Umbilical cord (tissue), 2 donors: Measurements from ENCODE around the gene KCNJ13. TPM values are rescaled to one million over a fixed set of nuclear protein-coding genes. Genes with fewer than 3 reads are reported as not detected.
"Not testable (repeated sequence)": the region's sequence is repeated elsewhere in the genome, so short reads cannot be mapped to it uniquely, and the experiment has no call there.

ENCODE experiments used
- DNase-seq: peaks from one replicate; pipeline ENCODE4 v3.0.0-alpha.2; 2015; ENCODE audit warnings: low spot score
- total RNA-seq: library from RNA; depleted of rRNA; stranded (reverse); fragments of >200 nt; gene quantifications from one replicate; pipeline ENCODE4 v1.2.3, GENCODE V29; 2014; ENCODE audit warnings: low replicate concordance; ENCODE audit not compliant: insufficient read depth

KCNJ13 gene
- total RNA-seq, 1 donor from 2014 or later: 6.3 TPM

- no peak for DNase-seq
Observed at GRCh38 chr2:232767866-232768265, 8.5 kb downstream of the KCNJ13 start.

GRCh38 chr2:232761301-232761907 is 15.0 kb downstream of the KCNJ13 start:
- DNase-seq: peak; percentile 55

DNA sequence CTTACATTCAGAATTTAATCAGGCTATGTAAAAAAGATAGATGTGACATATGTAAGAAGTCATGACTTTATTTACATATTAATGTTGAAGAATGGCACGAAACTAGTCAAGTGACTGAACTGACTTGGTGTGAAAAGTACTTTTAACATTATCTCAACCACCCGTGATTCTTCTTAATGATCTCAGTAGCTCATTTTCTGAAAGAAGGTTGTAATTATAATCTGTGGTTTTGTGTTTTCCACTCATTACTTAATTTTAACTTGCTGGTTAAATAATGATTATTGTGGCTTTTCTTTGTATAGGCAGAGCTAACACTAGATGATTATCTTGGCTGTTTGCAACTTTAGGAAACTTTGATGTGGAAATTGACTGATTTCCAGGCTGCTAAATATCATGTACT is 18.5 kb downstream of the KCNJ13 start:
- DNase-seq: no peak

DNA sequence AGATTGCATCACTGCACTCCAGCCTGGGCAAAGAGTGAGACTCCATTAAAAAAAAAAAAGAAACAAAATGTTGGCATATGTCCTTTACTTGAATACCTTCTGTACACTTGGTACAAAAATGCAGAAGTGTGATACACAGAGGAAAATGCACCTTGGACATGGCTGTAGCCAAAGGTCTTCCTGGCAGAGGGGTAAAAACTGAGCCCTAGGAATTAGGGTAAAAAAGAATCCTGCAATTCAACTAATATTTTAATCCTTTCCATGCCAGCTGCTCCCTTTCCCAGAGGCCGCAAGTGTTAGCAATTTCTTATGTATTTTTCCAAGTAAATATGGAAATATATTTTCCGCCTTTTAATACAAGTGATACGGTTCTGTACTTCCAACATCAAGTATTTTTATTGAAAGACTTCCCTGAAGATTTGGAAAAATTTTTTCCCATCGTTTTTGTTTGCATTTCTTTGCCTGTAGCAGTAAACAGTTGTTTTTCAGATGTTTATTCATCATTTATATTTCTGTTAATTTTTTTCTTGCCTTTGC is 26.2 kb downstream of the KCNJ13 start:
- no peak for DNase-seq

GRCh38 chr2:232749331-232749730 is 27.0 kb downstream of the KCNJ13 start:
- no peak for DNase-seq

GRCh38 chr2:232748038-232748437 is 28.3 kb downstream of the KCNJ13 start:
- DNase-seq: no peak

GRCh38 chr2:232744963-232745362 is 31.4 kb downstream of the KCNJ13 start:
- no peak for DNase-seq

GRCh38 chr2:232741972-232742371 is 34.4 kb downstream of the KCNJ13 start:
- DNase-seq: no peak

DNA sequence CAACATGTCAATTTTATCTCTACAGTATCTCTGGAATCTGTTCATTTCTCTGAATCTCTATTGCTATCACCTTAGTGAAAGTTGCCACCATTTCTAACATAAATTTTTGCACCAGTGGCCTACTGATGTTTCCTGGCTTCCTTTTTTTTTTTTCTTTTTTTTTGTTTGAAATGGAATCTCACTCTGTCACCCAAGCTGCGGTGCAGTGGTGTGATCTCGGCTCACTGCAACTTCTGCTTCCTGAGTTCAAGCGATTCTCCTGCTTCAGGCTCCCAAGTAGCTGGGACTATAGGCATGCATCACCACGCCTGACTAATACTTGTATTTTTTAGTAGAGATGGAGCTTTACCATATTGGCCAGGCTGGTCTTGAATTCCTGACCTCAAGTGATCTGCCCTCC is 35.1 kb downstream of the KCNJ13 start:
- no peak for DNase-seq

DNA sequence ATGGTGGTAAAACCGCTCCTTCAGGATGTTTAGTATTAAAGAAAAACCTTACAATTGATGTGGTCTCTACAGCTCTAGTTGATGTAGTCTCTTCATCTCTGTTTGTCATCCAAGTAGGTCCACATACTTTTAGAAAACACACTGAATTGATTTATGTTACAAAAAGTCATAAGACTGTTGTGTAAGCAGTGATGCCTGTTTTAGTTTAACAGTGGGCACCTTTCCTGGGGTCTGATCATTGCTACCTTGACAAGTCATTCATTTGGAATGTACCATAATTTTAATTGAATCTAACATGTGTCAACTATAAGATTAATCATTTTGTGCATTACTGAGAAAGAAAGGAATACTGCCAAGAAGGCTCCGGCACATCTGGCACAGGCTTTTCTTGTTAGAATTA is 44.9 kb downstream of the KCNJ13 start:
- DNase-seq: no peak

DNA sequence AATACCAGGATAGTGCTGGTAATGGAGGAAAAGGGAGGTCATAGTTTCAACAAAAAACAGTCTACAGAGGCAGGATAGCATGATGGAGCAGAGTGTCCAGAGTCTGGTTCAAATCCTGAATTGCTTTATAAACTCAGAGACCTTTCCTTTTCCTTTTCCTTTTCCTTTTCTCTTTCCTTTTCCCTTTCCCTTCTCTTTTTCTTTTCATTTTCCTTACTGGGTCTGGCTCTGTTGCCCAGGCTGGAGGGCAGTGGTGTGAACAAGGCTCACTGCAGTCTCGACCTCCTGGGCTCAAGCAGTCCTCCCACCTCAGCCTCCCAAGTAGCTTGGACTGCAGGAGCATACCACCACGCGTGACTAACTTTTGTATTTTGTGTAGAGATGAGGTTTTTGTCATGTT is 47.6 kb downstream of the KCNJ13 start:
- no peak for DNase-seq

- no peak for DNase-seq
Observed at GRCh38 chr2:232723027-232723426, 53.3 kb downstream of the KCNJ13 start.

DNA sequence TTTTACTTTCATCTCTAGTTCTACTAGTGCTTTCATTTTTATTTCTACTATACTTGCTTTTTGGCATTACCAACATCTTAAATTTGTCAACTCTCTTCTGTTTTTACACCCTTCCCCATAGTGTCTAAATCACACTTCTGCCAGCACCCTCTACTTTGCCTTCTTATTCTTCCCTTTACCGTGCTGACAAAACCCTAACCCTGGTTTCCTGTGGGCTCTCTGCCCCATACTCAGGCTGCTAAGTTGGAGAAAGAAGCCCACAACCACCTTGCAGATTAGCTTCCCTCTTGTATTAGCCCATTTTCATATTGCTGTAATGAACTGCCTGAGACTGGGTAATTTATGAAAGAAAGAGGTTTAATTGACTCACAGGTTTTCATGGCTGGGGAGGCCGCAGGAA is 54.5 kb downstream of the KCNJ13 start:
- no peak for DNase-seq

GRCh38 chr2:232721261-232721660 is 55.1 kb downstream of the KCNJ13 start:
- no peak for DNase-seq

DNA sequence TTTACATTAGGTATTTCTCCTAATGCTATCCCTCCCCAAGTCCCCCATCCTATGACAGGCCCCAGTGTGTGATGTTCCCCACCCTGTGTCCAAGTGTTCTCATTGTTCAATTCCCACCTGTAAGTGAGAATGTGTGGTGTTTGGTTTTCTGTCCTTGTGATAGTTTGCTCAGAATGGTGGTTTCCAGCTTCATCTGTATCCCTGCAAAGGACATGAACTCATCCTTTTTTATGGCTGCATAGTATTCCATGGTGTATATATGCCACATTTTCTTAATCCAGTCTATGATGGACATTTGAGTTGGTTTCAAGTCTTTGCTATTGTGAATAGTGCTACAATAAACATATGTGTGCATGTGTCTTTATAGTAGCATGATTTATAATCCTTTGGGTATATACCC is 56.3 kb downstream of the KCNJ13 start:
- DNase-seq: not testable (repeated sequence)

Other genes with a start within 250 kb of the KCNJ13 start
- gene CHRNG, start 236.9 kb downstream of the KCNJ13 start, total RNA-seq: not detected
- 1.7 TPM for gene TIGD1, start 226.0 kb downstream of the KCNJ13 start, total RNA-seq
- 25.8 TPM for gene EIF4E2, start 225.9 kb downstream of the KCNJ13 start, total RNA-seq
- 1.2 TPM for gene EFHD1, start 143.0 kb downstream of the KCNJ13 start, total RNA-seq
- 93.2 TPM for gene GIGYF2, start 79.2 kb downstream of the KCNJ13 start, total RNA-seq
- gene SNORC, start 93.7 kb upstream of the KCNJ13 start, total RNA-seq: 0.24 TPM
- gene NGEF, start 236.7 kb upstream of the KCNJ13 start, total RNA-seq: 1.2 TPM